Smooth muscle cell of the brain vasculature (primary cell): ENCODE data around the gene FBN2.
A peak's percentile ranks its signal among the peaks of the same experiment; 100 is the strongest.

ENCODE experiments used
- DNase-seq: peaks from one replicate; pipeline ENCODE4 v3.0.0-alpha.2; 2012; ENCODE audit warnings: low read depth, low spot score

The FBN2 gene

GRCh38 chr5:128538000-128538249 lies at the start of gene FBN2:
TSS of gene FBN2 (minus strand) at chr5:128538245. CDS start at chr5:128537603, 642 bp downstream.
- no peak for DNase-seq

- no peak for DNase-seq
Measured at GRCh38 chr5:128587275-128587674, 49.2 kb upstream of the FBN2 start.

- DNase-seq: no peak
Measured at GRCh38 chr5:128586848-128587247, 48.8 kb upstream of the FBN2 start.

DNA sequence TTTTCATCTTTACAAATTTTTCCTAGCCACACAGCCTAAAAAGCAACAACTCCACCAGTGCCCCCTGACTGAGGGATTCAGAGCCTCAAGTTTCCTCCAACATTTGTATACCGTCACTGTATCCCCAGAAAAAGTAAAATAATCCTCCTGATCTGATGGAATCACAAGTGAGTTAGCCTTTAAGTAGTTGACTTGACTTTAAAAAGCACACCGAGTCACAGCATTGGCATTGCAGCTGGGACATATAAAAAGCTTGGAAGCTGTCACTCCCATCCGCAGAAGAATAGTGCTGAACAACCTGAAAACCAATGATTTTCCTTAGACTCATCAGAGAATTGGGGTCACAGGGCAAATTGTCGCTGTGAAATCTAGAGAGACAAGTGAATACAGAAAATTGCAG lies 41.6 kb upstream of the FBN2 start:
- DNase-seq: no peak

DNA sequence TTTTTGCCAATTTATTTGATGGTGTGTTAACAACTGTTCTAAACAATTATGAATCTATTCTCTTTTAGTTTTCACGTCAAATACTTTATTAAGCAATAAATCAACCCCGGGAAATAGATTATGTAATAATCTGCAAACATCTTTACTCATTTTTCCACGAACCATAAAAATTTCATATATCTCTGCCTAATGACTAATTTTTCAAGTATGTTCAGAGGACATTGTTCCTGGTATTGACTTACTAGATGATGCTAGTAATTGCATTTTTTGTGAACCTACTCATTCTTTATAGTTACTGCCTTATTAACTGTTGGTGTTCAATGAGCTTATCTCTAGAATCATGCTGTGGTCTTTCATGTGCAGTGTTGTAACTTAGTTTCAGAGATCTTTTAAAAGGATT lies 41.0 kb upstream of the FBN2 start:
- no peak for DNase-seq

DNA sequence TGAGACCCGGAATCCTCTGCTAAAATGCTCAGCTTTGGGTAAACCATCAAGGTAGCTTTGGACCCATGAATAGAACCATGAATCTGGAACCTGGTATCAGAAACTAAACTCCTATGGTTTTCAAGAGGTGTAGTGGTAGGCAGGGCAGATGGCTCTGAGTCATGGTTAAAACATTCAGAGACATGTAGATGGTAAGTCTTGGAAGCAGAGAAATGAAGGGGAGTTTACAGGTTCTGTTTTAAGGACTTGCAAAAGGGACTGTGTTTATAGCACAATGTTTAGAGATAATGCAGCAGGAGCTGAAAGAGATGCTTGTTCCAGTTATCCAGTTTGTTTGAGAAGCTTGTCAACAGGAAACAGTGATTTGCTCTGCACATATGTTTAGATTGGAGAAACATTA lies 36.0 kb upstream of the FBN2 start:
- no peak for DNase-seq

- no peak for DNase-seq
Measured at GRCh38 chr5:128572930-128573319, 34.9 kb upstream of the FBN2 start.

DNA sequence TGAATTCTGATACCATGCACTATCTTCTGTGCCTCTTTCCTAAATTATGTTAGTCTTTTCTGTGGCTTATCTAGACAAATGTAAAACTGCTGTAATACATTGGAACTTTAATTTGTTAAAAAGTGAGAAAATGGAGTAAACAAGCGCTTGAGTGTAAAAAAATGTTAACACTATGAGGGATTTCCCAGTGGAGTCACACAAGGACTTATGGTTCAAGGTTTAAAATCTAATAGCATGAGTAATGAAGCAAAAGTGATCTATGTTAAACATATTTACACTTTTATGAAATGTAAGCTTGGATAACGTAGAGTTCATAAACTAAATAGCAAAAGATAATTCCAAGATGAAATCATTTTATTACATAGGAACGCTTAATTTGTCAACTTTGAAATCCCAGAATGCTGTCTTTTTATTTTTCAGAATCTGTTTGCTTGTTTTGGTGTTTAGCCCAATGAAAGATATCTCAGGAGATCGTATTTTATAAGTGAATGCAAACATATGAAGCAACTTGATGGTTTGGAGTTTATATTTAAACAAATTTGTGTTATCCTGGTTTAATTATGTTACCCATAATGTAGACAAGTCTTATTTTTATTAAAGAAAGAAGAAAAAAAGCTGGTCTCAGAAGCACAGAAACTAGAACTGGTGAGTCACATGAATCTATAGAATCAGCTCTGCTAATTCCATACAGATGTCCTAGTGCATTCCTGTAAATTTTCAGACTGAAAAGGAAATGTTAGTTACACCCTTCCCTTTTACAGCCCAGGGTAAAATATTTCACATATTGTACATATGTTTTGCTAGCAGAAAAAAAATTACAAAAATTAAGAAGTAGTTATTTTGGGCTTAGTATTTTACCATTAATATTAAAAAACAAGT lies 34.2 kb upstream of the FBN2 start:
- DNase-seq: no peak

DNA sequence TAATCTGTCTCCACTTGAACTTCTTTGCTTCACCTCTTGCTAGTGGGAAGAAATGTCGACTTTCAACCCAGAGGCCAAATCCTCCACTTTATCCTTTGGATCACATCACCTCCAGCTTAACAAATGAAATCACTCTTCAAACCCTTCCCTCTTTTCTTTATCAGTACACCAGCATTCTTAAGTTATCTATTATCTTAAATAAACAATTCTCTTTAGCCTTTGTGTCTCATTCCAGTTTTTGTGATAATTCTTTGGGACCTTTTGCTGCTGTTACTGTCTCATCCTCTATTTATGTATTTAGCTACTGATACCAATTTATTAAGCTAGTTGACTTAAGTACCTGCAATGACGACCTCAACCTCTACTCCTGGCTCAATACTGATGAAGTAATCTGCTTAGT lies 28.1 kb upstream of the FBN2 start:
- no peak for DNase-seq

GRCh38 chr5:128559300-128560297 lies 21.6 kb upstream of the FBN2 start:
- DNase-seq: no peak

DNA sequence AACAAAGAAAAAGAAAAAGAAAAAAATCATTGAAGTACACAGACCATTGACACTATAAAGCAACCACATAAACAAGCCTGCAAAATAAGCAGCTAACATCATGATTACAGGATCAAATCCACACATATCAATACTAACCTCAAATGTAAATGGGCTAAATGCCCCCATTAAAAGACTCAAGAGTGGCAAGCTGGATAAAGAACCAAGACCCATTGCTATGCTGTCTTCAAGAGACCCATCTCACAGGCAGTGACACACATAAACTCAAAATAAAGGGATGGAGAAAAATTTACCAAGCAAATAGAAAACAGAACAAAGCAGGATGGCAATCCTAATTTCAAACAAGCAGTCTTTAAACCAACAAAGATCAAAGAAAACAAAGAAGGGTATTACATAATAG lies 15.7 kb upstream of the FBN2 start:
- DNase-seq: no peak

DNA sequence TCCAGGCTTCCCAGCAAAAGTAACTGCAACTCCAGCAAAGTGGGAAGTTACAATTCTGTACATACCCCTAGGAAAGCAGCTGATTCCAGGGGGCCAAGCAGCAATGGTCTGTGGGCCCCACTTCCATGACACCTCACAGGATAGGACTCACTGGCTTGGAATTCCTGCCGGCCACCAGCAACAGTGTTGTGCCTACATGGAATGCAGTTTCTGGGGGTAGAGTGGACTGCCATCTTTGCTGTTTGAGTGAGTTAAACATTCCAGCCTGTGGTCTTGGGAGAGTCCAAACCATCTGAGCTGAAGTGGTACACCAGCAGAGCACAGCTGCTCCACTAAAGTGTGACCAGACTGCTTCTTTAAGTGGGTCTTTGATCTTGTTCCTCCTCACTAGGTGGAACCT lies 13.4 kb upstream of the FBN2 start:
- no peak for DNase-seq

- DNase-seq: no peak
Measured at GRCh38 chr5:128549496-128549895, 11.5 kb upstream of the FBN2 start.

- DNase-seq: no peak
Measured at GRCh38 chr5:128546658-128547281, 8.7 kb upstream of the FBN2 start.

DNA sequence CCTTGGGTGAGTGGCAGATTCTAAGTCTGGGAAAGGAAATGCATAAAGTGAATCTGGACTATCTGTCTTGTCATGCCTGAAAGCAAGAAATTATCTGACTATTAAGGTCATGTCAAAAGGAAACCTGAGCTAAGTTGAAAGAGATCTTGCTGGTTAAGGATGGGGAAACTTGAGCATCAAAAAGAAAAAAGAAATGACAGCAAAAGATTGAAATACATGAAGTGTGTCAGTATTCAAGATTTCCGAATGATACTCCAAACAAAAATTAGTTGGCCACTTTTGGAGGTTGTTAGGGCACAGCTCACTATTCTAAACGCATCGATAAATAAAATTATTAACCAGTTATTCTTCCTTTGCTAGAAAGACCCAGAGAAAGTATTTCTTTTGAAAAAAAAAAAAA lies 3.3 kb upstream of the FBN2 start:
- no peak for DNase-seq

- no peak for DNase-seq
Measured at GRCh38 chr5:128539038-128539429, 989 bp upstream of the FBN2 start.

DNA sequence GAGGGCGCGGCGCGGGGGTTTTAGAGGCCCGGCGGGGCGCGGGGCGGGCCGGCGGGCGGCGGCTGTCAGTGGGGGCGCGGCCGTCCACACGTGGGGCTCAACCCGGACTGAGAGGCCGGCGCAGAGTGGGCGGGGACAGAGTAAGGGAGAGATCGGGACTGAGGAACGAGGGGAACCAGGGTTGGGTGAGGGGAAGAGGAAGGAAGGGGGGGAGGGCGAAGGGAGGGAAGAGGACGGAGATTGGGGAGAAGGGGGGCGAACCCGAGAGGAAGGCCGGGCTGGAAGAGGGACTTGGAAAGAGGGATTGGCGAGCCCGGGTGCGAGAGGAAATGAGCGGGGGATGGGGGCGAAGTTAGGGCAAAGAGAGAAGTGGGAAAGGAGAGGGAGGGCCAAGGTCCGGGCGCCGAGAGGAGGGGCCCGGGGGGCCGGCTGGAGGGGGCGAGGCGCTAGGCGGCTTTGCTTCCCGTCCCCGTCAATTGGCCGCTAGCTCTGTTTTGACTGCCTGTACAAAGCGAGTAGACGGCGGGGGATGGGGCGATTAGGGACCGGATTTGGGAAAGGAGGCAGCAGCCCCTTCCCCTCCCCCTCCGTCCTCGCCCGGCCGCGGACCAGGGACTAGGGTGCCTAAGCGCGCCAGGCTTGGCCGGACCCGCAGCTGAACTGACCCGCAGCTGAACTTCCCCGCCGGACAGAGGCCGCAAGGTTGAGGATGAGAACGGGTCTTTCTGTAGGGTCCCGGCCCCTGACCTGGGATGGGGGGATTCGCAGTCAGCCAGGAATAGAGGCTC lies 399 bp upstream of the FBN2 start:
- peak; percentile 77 for DNase-seq

DNA sequence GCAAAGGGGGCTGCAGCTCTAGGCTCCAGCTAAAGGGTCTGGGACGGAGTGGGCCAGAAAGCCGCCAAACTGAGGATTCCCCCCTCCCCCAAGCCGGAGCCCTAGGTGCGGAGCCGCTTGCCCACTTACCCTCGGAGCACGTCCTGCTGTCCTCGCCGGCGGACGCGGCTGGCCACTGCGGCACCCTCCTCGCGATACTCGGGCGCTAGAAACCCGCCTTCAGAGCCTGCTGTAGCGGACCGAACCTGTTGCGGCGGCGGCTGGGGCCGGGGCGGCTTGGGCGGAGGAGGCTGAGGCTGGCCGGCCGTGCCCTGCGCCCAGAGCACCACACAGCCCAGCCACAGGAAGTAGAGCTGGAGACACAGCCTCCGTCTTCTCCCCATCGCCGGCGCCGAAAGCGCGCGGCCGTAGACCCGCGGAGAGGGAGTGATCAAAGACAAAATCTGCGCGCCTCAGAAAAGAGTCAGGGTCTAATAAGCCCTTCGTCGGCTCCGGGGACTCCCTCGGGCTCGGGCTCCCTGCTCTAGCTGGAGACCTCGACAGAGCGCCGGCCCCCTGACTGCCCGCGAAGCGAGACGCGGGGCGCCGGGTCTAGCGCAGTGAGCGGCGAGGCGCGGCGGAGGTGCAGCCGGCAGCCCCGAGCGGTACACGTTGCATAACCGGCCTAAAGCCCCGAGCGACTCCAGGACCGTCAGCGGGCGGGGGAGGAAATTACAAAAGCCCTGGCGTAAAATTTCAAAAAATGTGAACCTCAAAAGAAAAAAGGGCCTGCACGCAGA lies 635 bp downstream of the FBN2 start:
- no peak for DNase-seq

DNA sequence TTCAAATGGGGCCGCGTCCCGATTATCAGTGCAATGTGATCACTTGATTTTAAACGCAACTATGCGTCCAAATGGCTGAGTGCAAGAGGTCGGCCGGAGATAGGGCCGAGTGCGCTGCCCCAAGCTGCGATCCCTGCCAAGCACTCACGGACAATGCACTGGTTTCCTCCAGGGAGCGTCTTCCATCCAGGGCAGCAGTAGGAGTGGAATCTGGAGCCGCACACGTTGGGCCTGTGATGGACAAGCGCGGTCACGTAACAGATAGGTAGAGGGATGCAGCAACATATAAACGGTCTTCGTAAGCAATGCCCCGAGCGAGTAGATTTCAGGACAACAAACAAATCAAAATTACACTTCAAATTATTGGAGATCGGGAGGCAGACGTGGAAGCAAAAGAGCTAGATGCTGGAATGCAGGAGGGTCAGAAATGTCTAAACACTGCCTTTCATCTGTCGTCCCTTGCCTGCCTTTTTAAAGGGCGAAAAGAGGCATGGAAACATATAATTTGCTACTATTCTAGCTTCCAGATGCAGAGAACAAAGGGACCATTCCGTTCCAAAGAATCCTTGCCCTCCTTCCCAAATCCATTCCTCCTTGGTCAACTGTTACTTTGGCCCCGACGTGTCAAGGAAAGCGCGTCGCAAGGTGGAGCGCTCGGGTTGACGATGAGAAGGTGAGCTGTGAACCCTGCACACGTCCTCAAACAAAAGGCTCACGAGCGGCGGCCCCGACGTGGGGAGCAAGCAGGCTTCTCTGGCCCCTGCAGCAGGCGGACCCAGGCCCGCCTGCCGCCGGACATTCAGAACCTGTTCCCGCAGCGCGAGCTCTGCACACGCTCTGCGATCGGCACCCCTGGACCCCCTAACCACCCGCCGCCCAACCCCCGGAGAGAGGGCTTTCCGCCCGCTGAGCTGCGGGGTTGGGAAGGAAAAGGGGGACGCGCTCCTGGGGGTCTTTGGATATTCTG lies 1.5 kb downstream of the FBN2 start:
- no peak for DNase-seq

- DNase-seq: no peak
Measured at GRCh38 chr5:128535251-128535650, 2.8 kb downstream of the FBN2 start.
